AG04450 (cell line): Measurements from ENCODE around the gene TMEM273. TPM values are rescaled to one million over a fixed set of nuclear protein-coding genes. Genes with fewer than 3 reads are reported as not detected.

Experiments used
- CTCF ChIA-PET: fragments of 300-600, 350-600 bp; formaldehyde crosslinking; extraction: SDS; loops from one replicate; lab custom pipeline; 2022; ENCODE audit warnings: antibody characterized with exemption, inconsistent platforms; lab: Charles Lee
- POLR2A ChIA-PET: fragments of 350-600 bp; formaldehyde crosslinking; extraction: SDS; loops from one replicate; lab custom pipeline; 2021; ENCODE audit warnings: antibody characterized with exemption, inconsistent platforms; lab: Yijun Ruan, JAX
- DNase-seq: peaks from one replicate; pipeline ENCODE4 v3.0.0-alpha.2; 2011; ENCODE audit warnings: low read depth, low spot score
- H3K27ac ChIP-seq: one replicate; pipeline ENCODE4 v1.5.1; 2012; ENCODE audit warnings: low read depth, low read length, control low read depth
- H3K27me3 ChIP-seq: one replicate; pipeline ENCODE4 v1.6.0; 2012; ENCODE audit warnings: low read length; ENCODE audit not compliant: control insufficient read depth, insufficient read depth
- H3K4me3 ChIP-seq: 2 replicates; pipeline ENCODE4 v1.5.1; 2011; ENCODE audit warnings: mild to moderate bottlenecking, low read depth, low read length, control low read depth
- H3K9me3 ChIP-seq: 2 replicates; pipeline ENCODE4 v1.5.1; 2012; ENCODE audit warnings: low read length; ENCODE audit not compliant: control insufficient read depth, insufficient read depth
- CTCF ChIP-seq: IDR thresholded peaks from 2 replicates; pipeline ENCODE4 v1.5.1; 2011; ENCODE audit warnings: low read depth, low read length, control low read depth, inconsistent platforms
- polyA plus RNA-seq: library from polyadenylated mRNA; depleted of rRNA; stranded (reverse); fragments of >200 nt; gene quantifications from 2 replicates; pipeline ENCODE4 v1.2.3, GENCODE V29; 2011

The TMEM273 gene
- polyA plus RNA-seq, 1 experiment: not detected

DNA sequence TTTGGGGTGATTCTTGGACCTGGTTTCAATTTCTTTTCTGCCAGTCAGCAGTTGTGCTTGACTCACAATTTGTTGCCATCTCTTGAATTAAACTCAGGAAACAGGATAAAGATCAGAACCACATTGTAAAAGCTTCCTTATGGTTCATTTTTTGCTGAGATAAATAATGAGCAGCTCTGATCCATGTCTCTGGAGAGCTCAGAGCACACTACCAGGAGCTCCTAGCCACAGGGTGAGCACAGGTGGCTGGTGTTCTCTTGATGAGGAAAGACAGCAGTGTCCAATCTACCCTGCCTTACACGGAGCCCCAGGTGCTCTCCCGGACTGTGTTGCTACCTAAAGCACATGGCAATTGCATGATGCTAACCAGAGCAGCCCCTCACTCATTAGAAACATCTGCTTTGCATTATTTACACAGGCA is 37.2 kb downstream of the TMEM273 start:
- Histone ChIP-seq H3K9me3 (peaks cover 9% of the 10 kb centered on the region), H3K27ac (no peak overlapping the region), H3K4me3 (no peak overlapping the region), H3K27me3 (no peaks in the 10 kb centered on the region)
- ChIA-PET POLR2A (no interaction called here), CTCF (interaction anchor here (0.7 kb wide), 1 partner anchor 671 kb away, joined by 3 read pairs; no protein-coding TSS in a partner anchor)
- no peak for TF ChIP-seq CTCF
- no peak for DNase-seq

DNA sequence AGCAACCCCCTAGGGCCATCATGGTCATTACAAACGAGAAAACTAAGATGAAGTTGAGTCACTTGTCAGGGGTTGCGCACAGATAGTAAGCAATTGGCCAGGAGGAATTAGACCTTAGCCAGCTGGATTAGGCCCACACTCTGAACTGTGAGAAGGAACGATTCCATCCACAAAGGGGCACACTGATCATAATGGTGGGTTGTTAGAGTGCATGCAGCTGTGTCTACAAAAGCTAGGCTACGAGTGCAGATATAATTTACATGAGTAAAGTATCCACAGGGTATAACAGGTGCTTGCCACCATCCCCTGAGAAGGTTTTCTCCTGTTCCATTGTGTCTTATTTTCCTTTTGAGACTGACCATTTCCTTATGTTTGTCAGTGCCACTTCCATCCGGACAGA is 37.8 kb downstream of the TMEM273 start:
- no peak for TF ChIP-seq CTCF
- Histone ChIP-seq H3K9me3 (peaks cover 9% of the 10 kb centered on the region), H3K4me3 (no peak overlapping the region), H3K27me3 (no peaks in the 10 kb centered on the region), H3K27ac (no peak overlapping the region)
- no peak for DNase-seq
- CTCF ChIA-PET: no interaction called here
- POLR2A ChIA-PET: no interaction called here

DNA sequence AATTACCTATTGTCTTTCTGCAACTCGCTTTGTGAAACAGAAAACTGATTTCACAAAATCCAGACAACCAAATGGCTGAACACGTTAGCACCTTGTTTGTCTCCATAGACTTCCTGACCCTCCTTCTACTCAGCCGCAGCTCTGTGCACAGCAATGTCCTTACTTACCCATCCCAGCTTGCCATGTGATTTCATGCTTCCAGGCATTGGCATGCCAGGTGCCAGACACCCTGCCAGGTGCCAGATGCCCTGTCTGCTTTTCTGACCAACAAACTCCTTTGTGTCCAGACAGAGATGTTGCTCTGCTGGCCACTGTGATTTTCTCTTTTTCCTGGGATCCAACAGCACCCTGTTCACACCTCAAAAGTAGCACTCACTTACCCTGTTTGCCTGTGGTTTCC is 38.3 kb downstream of the TMEM273 start:
- POLR2A ChIA-PET: no interaction called here
- no peak for DNase-seq
- Histone ChIP-seq H3K9me3 (peaks cover 9% of the 10 kb centered on the region), H3K4me3 (no peak overlapping the region), H3K27ac (no peak overlapping the region), H3K27me3 (no peaks in the 10 kb centered on the region)
- no peak for TF ChIP-seq CTCF
- CTCF ChIA-PET: no interaction called here

- TF ChIP-seq CTCF: 0 out of 2 replicates have a peak, but pooled peaks have one; percentile 1
- Histone ChIP-seq H3K27ac (peak overlapping the region; percentile 39), H3K9me3 (peaks cover 9% of the 10 kb centered on the region), H3K4me3 (no peak overlapping the region), H3K27me3 (no peaks in the 10 kb centered on the region)
- CTCF ChIA-PET: interaction anchor here (0.6 to 2.7 kb wide), 2 partner anchors 18 to 1803 kb away, joined by 3 to 10 read pairs; no protein-coding TSS in a partner anchor
- POLR2A ChIA-PET: interaction anchor here (1.4 to 1.6 kb wide), 2 partner anchors 17 to 34 kb away, joined by 4 read pairs; no protein-coding TSS in a partner anchor
- DNase-seq: peak; percentile 74
Measured at GRCh38 chr10:49144058-49144720, 44.0 kb downstream of the TMEM273 start.

DNA sequence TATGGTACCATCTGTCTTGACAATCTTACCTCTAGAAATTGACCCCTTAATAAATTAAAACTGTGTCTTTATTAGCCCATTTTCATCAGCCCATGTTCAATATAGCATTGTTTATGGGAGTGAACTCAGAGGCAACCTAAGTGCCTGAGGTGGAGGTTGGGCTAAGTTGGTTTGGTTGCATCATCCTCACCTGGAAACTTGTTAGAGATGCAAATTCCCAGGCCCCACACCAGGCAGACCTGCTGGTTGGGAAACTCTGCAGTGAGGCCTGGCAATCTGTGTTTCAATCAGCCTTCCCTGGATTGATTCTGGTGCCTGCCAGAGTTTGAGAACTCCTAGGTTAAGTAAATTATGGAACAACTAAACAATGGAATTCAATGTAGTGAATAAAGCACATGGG is 44.9 kb downstream of the TMEM273 start:
- ChIA-PET POLR2A (interaction anchor here (1.4 to 1.6 kb wide), 2 partner anchors 18 to 34 kb away, joined by 4 read pairs; no protein-coding TSS in a partner anchor), CTCF (interaction anchor here (0.8 kb wide), 1 partner anchor 21 kb away, joined by 3 read pairs; no protein-coding TSS in a partner anchor)

More for the DNA sequence above, 44.9 kb downstream of the TMEM273 start:
- H3K27ac ChIP-seq: peak overlapping the region; percentile 11
- no peak overlapping the region for H3K4me3 ChIP-seq
- no peaks in the 10 kb centered on the region for H3K27me3 ChIP-seq
- H3K9me3 ChIP-seq: peaks cover 8% of the 10 kb centered on the region
- no peak for TF ChIP-seq CTCF
- DNase-seq: no peak
